ENCODE data around the gene ANKH. TPM values are rescaled to one million over a fixed set of nuclear protein-coding genes. Genes with fewer than 3 reads are reported as not detected.

Gene ANKH
- total RNA-seq, 1 donor from 2014 or later, result 48.9 TPM

GRCh38 chr5:14685757-14686156 is 185.8 kb downstream of the ANKH start:
- DNase-seq (ENCODE audit: low spot score), result no peak

GRCh38 chr5:14684757-14685156 is 186.8 kb downstream of the ANKH start:
- no peak for DNase-seq (ENCODE audit: low spot score)

- DNase-seq (ENCODE audit: low spot score), result no peak
Observed at GRCh38 chr5:14683906-14684455, 187.6 kb downstream of the ANKH start.

DNA sequence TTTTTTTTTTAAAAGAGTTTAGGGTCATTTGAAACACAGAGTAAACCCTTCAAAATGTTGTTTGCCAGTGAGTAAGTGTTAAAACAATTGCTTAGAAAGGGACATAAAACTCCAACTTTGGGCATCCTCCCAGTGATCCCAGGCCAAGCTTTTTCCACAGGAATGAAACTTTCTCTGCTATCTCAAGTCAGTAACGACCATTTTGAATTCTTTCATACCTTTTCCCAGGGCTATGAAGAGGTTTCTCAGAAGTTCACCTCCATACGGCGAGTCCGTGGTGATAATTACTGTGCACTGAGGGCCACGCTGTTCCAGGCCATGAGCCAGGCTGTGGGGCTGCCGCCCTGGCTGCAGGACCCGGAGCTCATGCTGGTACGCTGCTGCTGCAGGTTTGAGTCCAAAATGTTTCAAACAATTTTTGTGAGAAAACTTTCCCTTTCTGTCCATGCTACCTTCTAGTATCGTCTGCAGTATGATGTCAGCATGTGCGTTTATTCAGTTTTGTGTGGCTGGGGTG is 190.3 kb downstream of the ANKH start:
- no peak for DNase-seq (ENCODE audit: low spot score)

GRCh38 chr5:14679595-14679994 is 192.0 kb downstream of the ANKH start:
- DNase-seq (ENCODE audit: low spot score), result no peak

DNA sequence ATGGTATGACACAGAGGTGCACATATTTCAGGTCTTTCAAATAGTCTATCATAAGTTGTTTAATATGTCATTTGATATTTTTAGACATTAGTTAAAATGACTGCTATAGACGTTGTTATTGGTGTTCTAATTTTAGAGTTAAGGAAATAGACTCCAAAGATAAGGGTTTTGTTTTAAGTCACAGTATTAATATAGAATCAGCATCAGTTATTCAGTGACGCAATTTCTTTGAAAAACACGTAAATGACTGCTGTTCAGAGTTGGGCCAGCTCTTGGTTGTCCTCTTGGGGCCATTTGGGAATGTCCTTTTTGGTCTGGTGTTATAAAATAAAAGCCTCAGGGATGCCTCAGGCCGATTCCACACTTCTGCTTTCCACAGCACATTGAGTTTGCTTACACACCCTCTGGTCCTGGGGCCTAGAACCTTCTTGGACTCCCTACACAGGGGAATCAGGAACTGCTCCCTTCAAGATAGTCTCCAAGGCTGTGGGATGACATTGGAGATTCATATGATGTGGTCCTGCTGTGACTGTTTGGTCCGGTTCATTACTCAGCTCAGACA is 192.7 kb downstream of the ANKH start:
- no peak for DNase-seq (ENCODE audit: low spot score)

GRCh38 chr5:14676320-14676719 is 195.3 kb downstream of the ANKH start:
- DNase-seq (ENCODE audit: low spot score), result no peak

DNA sequence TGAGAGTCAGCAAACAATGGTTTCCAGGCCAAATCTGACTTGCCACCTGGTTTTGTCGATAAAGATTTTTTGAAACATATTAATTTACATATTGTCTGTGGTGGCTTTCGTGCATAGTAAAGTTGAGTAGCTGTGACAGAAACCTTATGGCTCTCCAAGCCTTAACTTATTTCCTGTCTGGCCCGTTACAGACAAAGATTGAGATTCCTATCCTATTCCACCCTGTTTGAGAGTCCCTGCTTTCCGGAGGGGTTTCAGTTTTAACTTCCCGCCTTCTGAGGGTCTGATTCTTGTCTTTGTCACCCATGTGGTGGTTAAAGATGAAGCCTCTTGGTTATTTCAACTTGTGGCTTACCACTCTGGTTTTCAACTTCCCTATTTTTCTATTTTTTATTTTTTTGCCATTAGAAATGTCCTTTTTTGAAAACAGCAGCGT is 195.7 kb downstream of the ANKH start:
- no peak for DNase-seq (ENCODE audit: low spot score)

DNA sequence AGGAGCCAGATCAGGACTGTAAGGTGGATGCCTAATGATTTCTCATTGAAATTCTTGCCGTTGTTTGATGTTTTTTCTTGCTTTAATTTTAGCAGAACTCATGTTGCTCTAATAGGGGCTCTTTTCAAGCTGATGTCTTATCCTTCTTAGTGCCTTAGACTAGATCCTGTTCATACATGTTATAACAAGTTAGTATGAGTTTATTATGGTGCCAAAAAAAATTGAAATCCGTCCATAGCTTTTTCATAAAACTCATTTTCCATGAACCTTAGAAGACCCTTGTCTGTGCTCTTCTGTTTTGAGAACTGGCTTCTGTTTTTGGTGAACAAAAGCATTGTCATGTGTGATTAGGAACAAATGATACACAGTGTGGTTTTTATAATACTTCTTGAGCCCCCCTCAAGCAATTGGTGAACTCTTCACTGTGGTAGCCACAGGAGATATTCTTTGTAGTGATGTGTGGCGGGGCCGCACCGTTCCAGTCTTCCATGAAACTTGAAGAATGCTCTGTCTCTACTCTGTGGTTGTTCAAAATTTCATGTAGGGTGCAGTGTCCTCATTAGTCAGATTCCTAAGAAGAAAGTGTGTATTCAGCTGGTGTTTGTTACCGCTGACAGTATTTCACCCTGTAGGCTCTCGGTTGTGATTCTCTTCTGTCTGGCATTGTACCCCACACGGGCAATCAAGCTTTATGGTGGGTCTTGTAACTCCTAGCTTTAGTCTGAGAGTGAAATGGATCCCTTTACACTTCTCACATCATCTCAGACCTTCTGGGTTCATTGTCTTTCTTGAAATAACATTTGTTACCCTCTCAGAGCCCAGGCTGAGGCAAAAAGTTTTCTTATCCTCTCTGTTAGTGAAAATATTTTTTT is 196.4 kb downstream of the ANKH start:
- DNase-seq (ENCODE audit: low spot score), result no peak

DNA sequence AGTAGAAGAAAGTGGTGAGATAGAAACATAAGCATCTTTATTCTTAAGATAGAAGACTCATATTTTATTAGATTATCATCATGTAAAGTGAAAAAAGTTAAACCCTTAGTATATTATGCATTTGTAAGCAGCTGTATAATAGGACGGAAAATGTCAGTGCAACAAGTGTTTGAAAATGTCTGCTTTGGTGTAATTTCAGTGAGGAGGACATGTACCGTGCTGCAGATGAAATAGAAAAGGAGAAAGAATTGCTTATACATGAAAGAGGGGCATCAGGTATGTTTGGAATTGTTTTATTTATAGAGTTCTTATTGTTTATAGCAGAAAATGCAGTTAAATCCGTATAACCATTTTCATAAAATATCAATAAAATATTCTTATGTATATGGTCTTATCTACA is 198.1 kb downstream of the ANKH start:
- no peak for DNase-seq (ENCODE audit: low spot score)

DNA sequence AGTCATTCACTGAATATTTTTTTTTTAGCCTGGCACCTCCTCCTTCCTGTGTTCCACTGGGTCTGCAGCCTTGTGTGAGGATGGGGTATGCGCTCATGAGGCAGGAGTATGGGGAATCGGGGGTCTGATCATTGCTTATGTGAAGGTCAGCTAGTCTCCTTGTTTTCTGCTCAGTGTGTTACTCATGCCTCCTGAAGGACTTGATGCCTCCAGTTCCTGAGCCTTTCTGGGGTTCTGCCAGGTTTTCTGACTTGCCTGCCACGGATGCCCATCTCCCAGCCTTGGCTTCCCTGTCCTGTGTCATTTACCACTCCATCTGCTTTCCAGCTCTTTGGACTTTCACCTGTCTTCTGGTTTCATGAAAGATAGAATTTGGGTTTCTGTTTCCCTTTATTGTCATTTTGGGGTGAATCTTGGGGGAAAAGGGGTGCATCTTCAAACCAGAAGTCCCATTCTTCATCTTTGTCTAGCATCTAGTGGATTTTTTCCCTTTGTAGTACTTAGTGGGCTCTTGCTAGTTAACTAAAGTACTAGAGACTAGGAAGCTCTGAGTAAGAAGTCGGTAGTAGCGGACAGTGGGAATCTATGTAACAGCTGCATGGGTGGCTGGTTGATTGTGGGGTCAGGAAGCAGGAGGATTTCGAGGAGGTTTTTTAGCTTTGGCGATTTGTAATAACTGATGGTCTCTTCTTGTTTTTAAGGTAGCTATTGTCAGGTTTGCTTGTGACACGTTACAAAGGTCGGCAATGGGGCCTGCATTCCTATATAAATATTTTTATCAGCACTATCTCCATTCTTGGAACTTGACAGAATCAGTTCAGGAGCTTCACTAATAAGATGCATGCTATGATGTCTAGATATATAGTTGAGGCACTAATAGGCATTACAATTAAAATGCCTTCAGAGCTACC is 198.8 kb downstream of the ANKH start:
- no peak for DNase-seq (ENCODE audit: low spot score)

GRCh38 chr5:14672082-14672481 is 199.5 kb downstream of the ANKH start:
- no peak for DNase-seq (ENCODE audit: low spot score)

DNA sequence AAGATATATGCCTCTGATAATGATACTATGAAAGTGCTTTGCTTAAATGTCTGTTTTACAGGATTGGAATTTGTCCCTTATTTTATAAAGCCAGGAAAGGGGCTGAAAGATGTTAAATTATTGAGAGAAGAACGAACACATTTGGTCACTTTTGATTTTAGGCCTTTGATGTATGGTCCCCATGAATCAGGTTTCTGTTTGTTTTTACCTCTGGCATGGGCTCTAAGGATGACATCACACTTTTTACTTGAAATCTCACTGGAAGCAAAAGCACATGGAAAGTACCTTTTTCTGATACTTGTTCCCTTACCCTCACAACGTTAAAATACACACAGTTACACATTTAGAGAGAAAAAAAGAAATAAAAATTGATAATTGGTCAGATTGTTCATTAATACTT is 200.2 kb downstream of the ANKH start:
- DNase-seq (ENCODE audit: low spot score), result no peak

DNA sequence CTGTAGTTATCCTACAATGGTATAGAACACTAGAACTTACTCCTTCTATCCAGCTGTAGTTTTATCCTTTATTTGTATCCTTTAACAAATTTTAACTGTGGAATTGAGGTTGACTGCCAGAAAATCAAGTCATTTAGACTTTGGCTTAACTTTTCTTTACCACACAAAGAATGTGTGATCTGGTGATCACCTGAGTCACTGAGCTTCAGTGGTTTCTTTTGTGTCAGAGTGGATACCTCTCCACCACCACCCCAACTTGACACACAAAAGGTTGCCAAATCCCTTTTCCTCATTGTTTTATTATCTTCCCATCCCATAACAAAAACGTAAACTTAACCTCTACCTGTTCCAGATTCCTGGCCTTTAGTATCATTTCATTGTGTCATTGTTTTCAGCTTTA is 201.6 kb downstream of the ANKH start:
- DNase-seq (ENCODE audit: low spot score), result no peak

- no peak for DNase-seq (ENCODE audit: low spot score)
Observed at GRCh38 chr5:14669415-14669814, 202.2 kb downstream of the ANKH start.

DNA sequence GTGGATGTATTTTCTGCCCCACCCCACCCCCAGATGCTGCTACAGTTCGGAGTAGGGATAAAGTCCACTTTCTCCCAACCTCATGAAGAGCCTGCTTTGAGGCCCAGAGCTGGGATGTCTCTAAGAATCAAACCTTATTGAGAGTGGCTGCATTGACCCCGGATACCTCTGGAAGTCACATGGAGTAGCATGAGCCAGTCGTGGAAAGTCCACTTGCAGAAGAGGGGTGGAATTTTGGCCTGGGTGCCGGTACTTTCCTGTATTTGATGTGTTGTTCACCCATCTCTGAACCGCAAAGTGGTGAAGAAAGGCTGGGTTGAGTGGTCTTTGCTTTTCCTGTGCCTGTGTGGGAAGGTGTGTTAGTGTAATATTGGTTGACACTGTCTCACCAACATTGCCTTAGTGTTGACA is 203.4 kb downstream of the ANKH start:
- no peak for DNase-seq (ENCODE audit: low spot score)

GRCh38 chr5:14667770-14668169 is 203.8 kb downstream of the ANKH start:
- DNase-seq (ENCODE audit: low spot score), result no peak

GRCh38 chr5:14667290-14667689 is 204.3 kb downstream of the ANKH start:
- DNase-seq (ENCODE audit: low spot score), result no peak

DNA sequence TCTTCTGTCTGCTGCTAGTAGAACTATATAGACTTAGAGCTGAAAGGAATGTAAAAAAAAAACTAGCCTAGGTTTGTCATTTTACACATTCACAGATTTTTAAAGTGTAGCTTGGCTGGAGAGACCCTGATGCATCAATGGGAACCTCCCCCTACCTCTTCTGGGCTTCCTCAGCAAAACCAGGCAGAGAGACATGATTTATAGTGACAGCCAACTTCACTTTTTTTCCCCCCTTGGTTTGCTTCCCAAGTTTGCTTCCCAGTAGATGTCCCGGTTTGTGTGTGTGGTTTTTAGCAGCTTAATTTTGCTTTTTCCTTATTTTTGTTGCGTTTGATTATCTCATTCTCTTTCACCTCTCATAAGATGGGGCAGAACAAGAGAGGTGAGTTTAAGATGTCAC is 205.2 kb downstream of the ANKH start:
- DNase-seq (ENCODE audit: low spot score), result no peak

DNA sequence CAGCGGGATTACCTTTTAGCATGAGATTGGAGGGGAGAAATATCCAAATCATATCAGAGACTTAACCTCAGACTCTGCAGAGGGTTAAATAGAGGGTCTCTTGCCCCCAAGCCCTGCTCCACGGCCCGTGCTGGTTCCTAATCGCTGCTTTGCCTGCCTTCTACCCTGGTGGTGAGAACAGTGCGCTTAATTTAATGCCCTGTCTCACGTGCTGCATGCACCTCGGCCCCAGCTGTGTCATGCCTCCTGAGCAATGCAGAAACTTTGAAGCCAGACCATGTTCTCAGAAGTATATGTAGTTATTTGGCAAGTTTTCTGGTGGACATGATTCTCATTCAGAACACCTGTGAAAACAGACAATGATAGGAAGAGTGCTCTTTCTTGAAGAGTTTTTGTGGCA is 205.6 kb downstream of the ANKH start:
- DNase-seq (ENCODE audit: low spot score), result no peak

DNA sequence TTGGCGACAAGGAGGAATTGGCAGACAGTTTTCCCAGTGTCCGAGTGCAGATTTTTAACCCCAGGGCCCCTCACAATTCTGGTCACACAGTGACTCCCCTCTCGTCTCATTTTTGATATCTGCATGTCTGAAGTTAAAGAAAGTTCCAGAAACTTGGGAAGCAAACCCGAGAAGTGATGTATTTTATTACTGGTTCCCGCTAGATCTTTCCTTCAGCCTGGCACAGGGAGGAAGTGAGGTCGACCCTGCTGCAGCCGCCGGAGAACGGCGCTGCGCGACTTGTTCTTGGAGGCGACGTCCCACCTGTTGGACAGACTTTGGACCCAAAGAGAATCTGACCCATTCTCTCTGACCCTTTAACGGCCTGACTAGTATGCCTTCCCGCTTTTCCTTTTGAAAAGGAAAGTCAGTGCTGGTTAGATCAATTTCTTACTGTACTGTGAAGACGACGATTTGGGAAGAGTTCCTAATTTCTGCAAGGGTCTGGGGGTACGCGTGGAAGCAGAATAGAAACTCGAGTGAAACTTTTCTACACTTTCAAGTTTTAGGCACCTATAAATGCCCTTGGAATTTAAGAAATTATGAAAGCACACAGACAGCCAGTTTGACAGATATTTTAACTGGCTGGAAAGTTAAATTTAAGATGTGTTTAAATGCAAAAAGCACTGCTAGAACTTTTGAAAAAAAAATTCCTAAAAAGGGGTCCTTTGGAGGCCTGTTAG is 206.3 kb downstream of the ANKH start:
- DNase-seq (ENCODE audit: low spot score), result no peak
